Measurements from ENCODE around the gene DHRS7. TPM values are rescaled to one million over a fixed set of nuclear protein-coding genes. Genes with fewer than 3 reads are reported as not detected.

The DHRS7 gene
- total RNA-seq, 6 experiments from 2014 or later, result 50.0 to 75.0 (median 54.1) TPM

- Mint-ChIP-seq H3K27ac (no peak overlapping the region), H3K9me3 (no peaks in the 10 kb centered on the region), H3K4me3 (no peak overlapping the region), H3K4me1 (ENCODE audit: low read depth) (peaks cover 36% of the 10 kb centered on the region), H3K36me3 (ENCODE audit: low read depth) (no peaks in the 10 kb centered on the region), H3K27me3 (ENCODE audit: insufficient read depth) (peaks cover 9% of the 10 kb centered on the region)
- no peak for DNase-seq
- no peak for TF ChIP-seq CTCF (IDR thresholded peaks at IDR 0.05)
These were observed 17.9 kb upstream of the DHRS7 start for GRCh38 chr14:60183138-60183537.

GRCh38 chr14:60179431-60179869 lies 14.3 kb upstream of the DHRS7 start:
- peak; percentile 42 for DNase-seq
- peak overlapping the region; percentile 35 for H3K4me3 Mint-ChIP-seq
- H3K4me1 Mint-ChIP-seq (ENCODE audit: low read depth), result peaks cover 43% of the 10 kb centered on the region
- no peaks in the 10 kb centered on the region for H3K36me3 Mint-ChIP-seq (ENCODE audit: low read depth)
- H3K27me3 Mint-ChIP-seq (ENCODE audit: insufficient read depth), result no peaks in the 10 kb centered on the region; the same call in none of the 2 replicates
- peak overlapping the region; percentile 67 for H3K27ac Mint-ChIP-seq
- no peak for TF ChIP-seq CTCF (IDR thresholded peaks at IDR 0.05)
- H3K9me3 Mint-ChIP-seq, result no peaks in the 10 kb centered on the region

GRCh38 chr14:60178820-60179219 lies 13.6 kb upstream of the DHRS7 start:
- H3K36me3 Mint-ChIP-seq (ENCODE audit: low read depth), result no peaks in the 10 kb centered on the region
- no peak for DNase-seq
- H3K27ac Mint-ChIP-seq, result peak overlapping the region; percentile 67; the same call in 1 of the 2 replicates
- no peaks in the 10 kb centered on the region; the same call in none of the 2 replicates for H3K27me3 Mint-ChIP-seq (ENCODE audit: insufficient read depth)
- peaks cover 37% of the 10 kb centered on the region for H3K4me1 Mint-ChIP-seq (ENCODE audit: low read depth)
- no peak overlapping the region for H3K4me3 Mint-ChIP-seq
- TF ChIP-seq CTCF (IDR thresholded peaks at IDR 0.05), result no peak
- H3K9me3 Mint-ChIP-seq, result no peaks in the 10 kb centered on the region

- no peaks in the 10 kb centered on the region for H3K9me3 Mint-ChIP-seq
These were observed 13.0 kb upstream of the DHRS7 start for GRCh38 chr14:60178164-60178563.

GRCh38 chr14:60175255-60175902 lies 10.2 kb upstream of the DHRS7 start:
- Mint-ChIP-seq H3K36me3 (ENCODE audit: low read depth) (no peaks in the 10 kb centered on the region), H3K9me3 (no peaks in the 10 kb centered on the region), H3K4me3 (no peak overlapping the region), H3K4me1 (ENCODE audit: low read depth) (peaks cover 28% of the 10 kb centered on the region), H3K27me3 (ENCODE audit: insufficient read depth) (no peaks in the 10 kb centered on the region; the same call in 1 of the 2 replicates), H3K27ac (no peak overlapping the region; the same call in 1 of the 2 replicates)
- peak; percentile 36 for DNase-seq
- TF ChIP-seq CTCF (IDR thresholded peaks at IDR 0.05), result no peak

More at GRCh38 chr14:60178164-60178563, 13.0 kb upstream of the DHRS7 start:
- H3K27me3 Mint-ChIP-seq (ENCODE audit: insufficient read depth), result no peaks in the 10 kb centered on the region; the same call in none of the 2 replicates
- DNase-seq, result no peak
- no peak overlapping the region for H3K27ac Mint-ChIP-seq
- no peak for TF ChIP-seq CTCF (IDR thresholded peaks at IDR 0.05)
- peaks cover 31% of the 10 kb centered on the region for H3K4me1 Mint-ChIP-seq (ENCODE audit: low read depth)
- H3K4me3 Mint-ChIP-seq, result no peak overlapping the region
- no peaks in the 10 kb centered on the region for H3K36me3 Mint-ChIP-seq (ENCODE audit: low read depth)
